HG03342 (cell line): ENCODE data around the gene MALT1.

Experiments
- ATAC-seq: cut with Tn5 transposase; IDR thresholded peaks from one replicate; pipeline ENCODE4 v1.9.1; 2021; ENCODE audit warnings: mild to moderate bottlenecking, moderate library complexity; ENCODE audit not compliant: unreplicated experiment

Gene MALT1

GRCh38 chr18:58687871-58688308 lies 16.6 kb downstream of the MALT1 start:
- peak; percentile 74 for ATAC-seq

DNA sequence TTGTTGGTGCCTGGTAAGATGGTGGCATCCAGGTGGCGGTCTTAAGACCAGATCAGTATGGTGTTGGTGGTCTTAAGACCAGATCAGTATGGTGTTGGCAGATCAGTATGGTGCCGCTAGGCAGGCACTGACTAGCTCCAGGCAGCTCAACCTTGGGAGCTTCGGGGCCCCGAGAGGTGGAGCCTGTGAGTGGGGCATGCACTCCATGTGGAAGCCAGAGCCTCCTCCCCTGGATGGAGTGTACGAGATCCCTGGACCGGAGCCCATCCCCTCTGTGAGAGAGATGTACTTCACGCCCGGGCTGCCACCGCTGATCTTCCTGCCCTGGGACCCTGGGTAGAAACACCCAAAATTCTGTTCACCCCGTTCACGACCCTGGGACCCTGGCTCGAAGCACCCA lies 19.0 kb downstream of the MALT1 start:
- no peak for ATAC-seq

- no peak for ATAC-seq
Measured at GRCh38 chr18:58691256-58691655, 20.0 kb downstream of the MALT1 start.

DNA sequence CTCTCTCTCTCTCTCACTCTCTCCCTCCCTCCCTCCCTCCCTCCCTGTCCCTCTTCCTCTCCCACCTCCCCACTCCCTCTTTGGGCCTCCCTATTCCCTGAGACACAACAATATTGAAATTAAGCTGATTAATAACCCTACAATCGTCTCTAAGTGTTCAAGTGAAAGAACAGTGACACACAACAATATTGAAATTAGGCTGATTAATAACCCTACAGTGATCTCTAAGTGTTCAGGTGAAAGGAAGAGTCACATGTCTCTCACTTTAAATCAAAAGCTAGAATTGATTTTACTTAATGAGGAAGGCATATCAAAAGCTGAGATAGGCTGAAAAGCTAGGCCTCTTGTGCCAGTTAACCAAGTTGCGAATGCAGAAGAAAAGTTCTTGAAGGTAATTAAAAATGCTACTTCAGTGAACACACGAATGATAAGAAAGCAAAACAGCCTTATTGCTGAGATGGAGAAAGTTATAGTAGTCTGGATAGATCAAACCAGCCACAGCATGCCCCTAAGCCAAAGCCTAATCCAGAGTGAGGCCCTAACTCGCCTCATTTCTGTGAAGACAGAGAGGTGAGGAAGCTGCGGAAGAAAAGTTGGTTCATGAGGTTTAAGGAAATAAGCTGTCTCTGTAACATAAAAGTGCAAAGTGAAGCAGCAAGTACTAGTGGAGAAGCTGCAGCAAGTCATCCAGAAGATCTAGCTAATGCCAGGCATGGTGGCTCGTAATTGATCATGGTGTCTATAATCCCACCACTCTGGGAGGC lies 21.3 kb downstream of the MALT1 start:
- no peak for ATAC-seq

DNA sequence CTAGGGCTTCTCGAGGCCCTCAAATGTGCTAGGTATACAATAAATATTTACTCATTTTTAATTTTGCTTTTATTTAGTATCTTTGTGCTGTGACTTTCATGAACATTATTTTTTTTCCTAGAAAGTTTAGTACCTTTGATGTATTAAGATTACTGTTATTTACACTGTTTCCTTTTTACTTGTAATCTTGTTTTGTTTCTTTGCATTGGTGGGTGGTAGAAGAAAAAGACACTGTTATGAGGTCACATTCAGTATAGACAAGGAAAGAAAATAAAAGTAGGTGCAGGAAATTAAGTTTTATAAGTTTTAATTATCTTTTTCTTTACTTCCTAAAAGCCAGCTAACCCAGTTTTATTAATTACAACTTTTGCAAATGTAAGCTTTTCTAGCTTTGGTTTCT lies 23.0 kb downstream of the MALT1 start:
- ATAC-seq = no peak

- ATAC-seq = no peak
Measured at GRCh38 chr18:58694720-58695468, 23.6 kb downstream of the MALT1 start.

GRCh38 chr18:58695772-58696171 lies 24.5 kb downstream of the MALT1 start:
- no peak for ATAC-seq

GRCh38 chr18:58697146-58697545 lies 25.9 kb downstream of the MALT1 start:
- ATAC-seq = no peak

- ATAC-seq = no peak
Measured at GRCh38 chr18:58698701-58699193, 27.5 kb downstream of the MALT1 start.

DNA sequence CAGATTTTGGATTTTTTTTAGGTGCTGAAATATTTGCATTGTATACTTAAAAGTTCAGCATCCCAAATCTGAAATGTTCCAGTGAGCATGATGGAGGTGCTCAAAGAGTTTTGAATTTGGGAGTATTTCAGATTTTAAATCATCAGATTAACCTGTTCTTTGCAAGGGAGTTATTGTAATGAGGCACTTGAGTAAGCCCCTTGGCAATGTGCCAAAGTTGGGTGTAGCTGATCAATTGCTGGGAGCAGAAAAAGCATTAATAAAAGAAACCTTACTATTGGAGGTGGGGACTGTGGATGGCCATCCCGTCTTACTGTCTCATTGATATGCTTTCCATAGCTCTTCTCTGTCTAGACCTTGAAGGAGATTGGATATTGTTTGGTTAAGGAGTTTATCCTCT lies 28.3 kb downstream of the MALT1 start:
- ATAC-seq = no peak

DNA sequence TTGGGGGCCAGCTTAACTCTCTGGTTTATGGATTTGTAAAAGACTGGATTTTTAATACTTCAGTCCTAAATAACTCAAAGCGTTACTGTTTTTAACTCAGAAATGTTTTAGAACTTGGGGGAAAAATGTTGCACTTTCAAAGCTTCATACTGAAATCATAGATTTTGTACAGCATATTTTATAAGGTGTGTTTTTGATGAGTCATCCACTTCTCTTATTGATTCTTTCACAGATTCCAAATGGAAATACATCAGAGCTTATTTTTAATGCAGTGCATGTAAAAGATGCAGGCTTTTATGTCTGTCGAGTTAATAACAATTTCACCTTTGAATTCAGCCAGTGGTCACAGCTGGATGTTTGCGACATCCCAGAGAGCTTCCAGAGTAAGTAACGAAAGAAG lies 28.9 kb downstream of the MALT1 start:
- ATAC-seq = no peak

- no peak for ATAC-seq
Measured at GRCh38 chr18:58712930-58713329, 41.7 kb downstream of the MALT1 start.

- no peak for ATAC-seq
Measured at GRCh38 chr18:58714259-58714658, 43.0 kb downstream of the MALT1 start.

DNA sequence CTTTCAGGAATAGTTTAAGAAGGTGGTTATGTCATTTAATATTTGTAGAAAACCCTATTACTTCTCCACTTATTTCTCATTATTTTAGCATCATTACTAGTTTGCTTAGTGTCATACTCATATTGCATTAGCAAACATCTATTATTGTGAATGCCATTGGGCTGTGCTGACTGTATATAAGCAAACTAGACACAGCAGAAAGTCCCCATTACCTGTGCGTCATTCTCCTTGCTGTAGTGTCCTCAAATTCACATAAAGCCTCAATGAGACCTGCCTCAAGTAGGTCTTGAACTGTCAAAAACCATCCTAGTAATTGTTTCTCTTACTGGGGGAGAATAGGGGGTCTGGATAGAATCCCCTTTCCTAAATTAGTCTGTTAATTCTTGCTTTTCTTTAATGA lies 43.6 kb downstream of the MALT1 start:
- no peak for ATAC-seq

DNA sequence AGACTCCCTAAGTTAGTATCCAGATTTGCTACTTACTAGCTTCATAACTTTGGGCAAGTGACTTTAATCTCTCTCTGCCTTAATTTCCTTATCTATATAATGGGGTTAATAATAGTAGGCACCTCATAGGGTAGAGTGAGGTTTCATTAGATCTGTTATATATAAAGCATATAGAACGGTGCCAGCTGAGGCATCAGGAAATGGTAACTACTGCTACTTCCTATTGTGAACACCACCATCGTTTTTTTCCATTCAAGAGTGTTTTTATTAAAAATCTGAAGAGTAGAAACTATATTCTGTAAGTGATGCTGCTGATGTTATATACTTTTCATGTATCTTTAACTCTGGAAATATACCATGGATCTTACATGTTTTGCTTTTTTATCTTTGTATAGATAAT lies 44.3 kb downstream of the MALT1 start:
- no peak for ATAC-seq

- no peak for ATAC-seq
Measured at GRCh38 chr18:58716060-58716756, 44.9 kb downstream of the MALT1 start.

DNA sequence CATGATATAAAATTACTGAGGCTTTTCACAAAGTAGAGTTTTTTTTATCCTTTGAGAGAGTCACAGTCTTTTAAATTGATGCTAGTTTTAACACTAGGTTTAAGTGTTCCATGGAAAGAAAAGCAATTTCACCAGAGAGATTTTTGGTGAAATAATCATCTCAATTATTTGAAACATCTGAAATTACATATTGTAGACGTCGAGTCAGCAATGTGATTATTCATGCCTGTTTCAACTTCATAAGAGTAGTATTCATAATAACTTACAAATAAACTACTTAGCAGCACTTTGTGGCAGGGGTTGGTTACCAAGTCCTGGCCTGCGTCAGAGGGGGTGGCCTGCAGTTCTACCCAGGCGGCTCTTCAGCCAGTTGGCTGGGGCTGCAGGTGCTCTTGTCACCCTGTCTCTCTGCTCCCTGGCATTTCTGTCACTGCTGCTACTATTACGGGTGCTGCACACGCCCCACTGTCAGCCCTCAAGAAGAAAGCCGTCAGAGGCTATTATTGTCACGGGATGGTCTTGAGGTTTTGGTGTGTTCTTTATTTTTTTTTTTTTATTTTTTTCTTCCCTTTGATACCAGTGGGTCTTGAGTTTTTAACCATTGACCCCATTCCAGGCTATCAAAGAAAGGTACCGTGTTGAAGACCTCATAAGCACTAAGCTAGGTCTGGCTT lies 50.4 kb downstream of the MALT1 start:
- ATAC-seq = no peak

DNA sequence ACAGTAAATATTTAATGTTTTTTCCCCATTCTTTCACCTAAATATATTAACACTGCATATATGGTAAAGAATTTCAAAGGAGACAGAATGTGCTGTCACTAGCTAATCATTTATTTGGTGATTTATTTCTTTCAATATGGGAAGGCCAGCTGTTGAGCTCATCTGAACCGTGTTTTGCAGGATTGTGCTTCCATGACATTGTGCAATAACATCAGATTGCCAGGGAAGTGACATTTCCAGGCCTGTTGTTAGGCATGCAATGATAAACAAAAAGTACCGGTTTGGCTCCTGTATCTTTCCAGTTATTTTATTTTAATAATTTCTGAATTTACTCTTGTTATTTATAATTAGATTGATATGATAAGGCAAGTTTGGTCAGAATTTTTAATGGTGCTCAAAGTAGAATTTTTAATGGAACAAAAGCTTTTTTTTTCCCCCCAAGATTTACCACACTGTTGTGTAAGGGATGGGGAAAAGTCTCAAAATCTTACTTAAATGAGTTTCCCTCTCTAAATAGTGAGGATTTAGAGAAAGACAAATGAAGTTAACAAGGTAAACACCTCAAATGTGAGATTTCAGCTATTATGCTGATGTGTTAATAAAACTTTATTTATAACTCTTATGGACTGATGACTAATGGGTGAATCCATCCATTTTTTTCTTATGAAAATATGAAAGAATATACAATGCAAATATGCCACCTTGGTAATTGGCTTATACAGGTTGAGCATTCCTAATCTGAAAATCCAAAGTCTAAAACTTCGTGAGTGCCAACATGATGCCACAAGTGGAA lies 52.7 kb downstream of the MALT1 start:
- ATAC-seq = no peak

DNA sequence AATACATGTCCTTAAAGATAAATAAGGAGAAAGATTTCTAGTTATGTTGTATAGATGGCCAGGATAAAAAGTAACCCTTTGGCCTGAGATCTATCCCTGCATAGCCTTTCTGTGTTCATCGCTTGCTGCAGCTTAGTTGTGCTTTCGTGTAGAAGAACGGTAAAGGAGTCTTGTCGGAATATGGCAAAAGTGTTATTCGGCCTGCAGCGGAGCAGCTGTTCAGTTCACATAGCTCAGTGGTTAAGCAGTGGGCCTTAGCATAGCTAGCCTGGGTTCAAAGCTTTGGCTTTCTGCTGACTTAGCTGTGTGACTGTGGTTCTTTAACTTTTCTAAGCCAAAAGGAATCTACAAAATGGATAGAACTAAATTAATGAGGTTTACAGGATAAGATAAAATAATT lies 55.4 kb downstream of the MALT1 start:
- no peak for ATAC-seq

GRCh38 chr18:58727776-58728500 lies 56.7 kb downstream of the MALT1 start:
- no peak for ATAC-seq
